RWPE2 (cell line): ENCODE measurements around the gene TMEM178B.

ENCODE experiments used
- ATAC-seq: fragments of 200-7000 bp; cut with Tn5 transposase; 3 replicates; pipeline ENCODE4 v1.9.1; 2021; ENCODE audit warnings: low read depth
- DNase-seq: peaks from one replicate; pipeline ENCODE4 v3.0.0-alpha.2; 2020; ENCODE audit warnings: low spot score
- H3K27ac ChIP-seq: fragments of 450-650 bp; 2 replicates; pipeline ENCODE4 v1.5.1; 2017; ENCODE audit warnings: mild to moderate bottlenecking; ENCODE audit not compliant: poor library complexity, severe bottlenecking
- H3K27me3 ChIP-seq: fragments of 250-450 bp; sonication (Bioruptor Pico); 2 replicates; pipeline ENCODE4 v1.5.1; 2021; ENCODE audit warnings: mild to moderate bottlenecking, moderate library complexity; ENCODE audit not compliant: insufficient read depth, poor library complexity, severe bottlenecking
- H3K36me3 ChIP-seq: fragments of 250-450 bp; sonication (Bioruptor Pico); 2 replicates; pipeline ENCODE4 v1.5.1; 2020; ENCODE audit warnings: low read depth, mild to moderate bottlenecking, moderate library complexity
- H3K4me1 ChIP-seq: fragments of 250-450 bp; sonication (Bioruptor Pico); 2 replicates; pipeline ENCODE4 v1.5.1; 2021; ENCODE audit warnings: mild to moderate bottlenecking, moderate library complexity; ENCODE audit not compliant: insufficient read depth, poor library complexity, severe bottlenecking
- H3K4me3 ChIP-seq: fragments of 250-450 bp; sonication (Bioruptor Pico); 2 replicates; pipeline ENCODE4 v1.5.1; 2021; ENCODE audit warnings: mild to moderate bottlenecking, moderate library complexity; ENCODE audit not compliant: severe bottlenecking
- H3K9me3 ChIP-seq: fragments of 250-450 bp; sonication (Bioruptor Pico); 2 replicates; pipeline ENCODE4 v1.5.1; 2021; ENCODE audit warnings: mild to moderate bottlenecking, moderate library complexity; ENCODE audit not compliant: severe bottlenecking
- CTCF ChIP-seq: fragments of 450-650 bp; IDR thresholded peaks from one replicate; pipeline ENCODE4 v1.5.1; 2017; ENCODE audit warnings: mild to moderate bottlenecking, moderate library complexity; ENCODE audit not compliant: poor library complexity, severe bottlenecking

The TMEM178B gene

GRCh38 chr7:141522657-141523342 lies 448.9 kb downstream of the TMEM178B start:
- Histone ChIP-seq H3K4me1 (no peaks in the 10 kb centered on the region), H3K27ac (no peak overlapping the region), H3K36me3 (no peaks in the 10 kb centered on the region), H3K4me3 (no peak overlapping the region), H3K27me3 (no peaks in the 10 kb centered on the region), H3K9me3 (no peaks in the 10 kb centered on the region)
- no peak for ATAC-seq
- no peak for TF ChIP-seq CTCF
- DNase-seq: no peak

- DNase-seq: no peak
- Histone ChIP-seq H3K4me1 (no peaks in the 10 kb centered on the region), H3K27me3 (no peaks in the 10 kb centered on the region), H3K36me3 (no peaks in the 10 kb centered on the region), H3K27ac (no peak overlapping the region), H3K9me3 (no peaks in the 10 kb centered on the region), H3K4me3 (no peak overlapping the region)
- no peak for TF ChIP-seq CTCF
- ATAC-seq: no peak
Measured at GRCh38 chr7:141525973-141526514, 452.2 kb downstream of the TMEM178B start.

DNA sequence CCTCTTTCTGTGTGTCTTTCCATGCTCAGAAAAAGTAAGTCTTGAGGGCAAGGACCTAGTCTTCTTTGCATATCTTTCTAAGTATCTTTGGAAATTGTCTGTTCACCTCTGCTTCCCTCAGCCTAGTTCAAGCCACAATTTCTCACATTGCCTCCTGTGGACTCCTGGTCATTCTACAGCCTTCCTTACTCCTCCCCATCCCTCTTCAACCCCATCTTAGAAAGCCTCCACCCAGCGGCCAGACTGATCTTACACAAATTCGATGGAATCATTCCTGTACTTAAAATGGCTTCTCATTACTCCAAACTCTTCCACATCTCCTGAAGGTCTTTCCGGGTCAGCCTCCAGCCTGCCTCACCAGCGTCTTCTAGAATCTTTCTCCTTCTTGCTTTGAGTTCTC lies 453.2 kb downstream of the TMEM178B start:
- Histone ChIP-seq H3K27me3 (no peaks in the 10 kb centered on the region), H3K36me3 (no peaks in the 10 kb centered on the region), H3K4me1 (no peaks in the 10 kb centered on the region), H3K9me3 (no peaks in the 10 kb centered on the region), H3K27ac (no peak overlapping the region), H3K4me3 (no peak overlapping the region)
- DNase-seq (no peak), ATAC-seq (no peak)
- no peak for TF ChIP-seq CTCF

DNA sequence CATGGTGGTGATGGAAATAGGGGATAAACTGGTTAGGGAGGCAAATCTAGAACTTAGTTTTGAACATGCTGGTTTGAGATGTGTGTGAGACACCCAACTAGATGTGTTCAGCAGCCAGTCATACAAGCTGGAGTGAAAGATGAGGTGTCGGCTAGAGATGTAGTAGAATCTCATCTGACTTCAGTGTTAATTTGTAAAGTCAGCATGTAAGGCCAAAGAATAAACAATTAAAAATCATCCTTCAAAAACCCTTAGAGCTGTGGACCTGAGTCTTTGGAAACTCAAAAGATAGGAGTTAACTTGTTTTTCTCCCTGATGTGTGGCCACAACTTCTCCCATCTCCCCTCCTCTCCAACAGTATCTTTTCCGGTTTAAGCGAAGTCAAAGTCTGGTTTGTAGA lies 454.5 kb downstream of the TMEM178B start:
- Histone ChIP-seq H3K36me3 (no peaks in the 10 kb centered on the region), H3K9me3 (no peaks in the 10 kb centered on the region), H3K27ac (no peak overlapping the region), H3K4me1 (no peaks in the 10 kb centered on the region), H3K4me3 (no peak overlapping the region), H3K27me3 (no peaks in the 10 kb centered on the region)
- DNase-seq (no peak), ATAC-seq (no peak)
- no peak for TF ChIP-seq CTCF
